Liver (tissue), 3 donors: Measurements from ENCODE around the gene GGACT.

Experiments used
- EGR1 ChIP-seq, 2 donors: IDR thresholded peaks; 2 replicates each; pipeline ENCODE4 v1.6.1; 2016 to 2018; ENCODE audit warnings: antibody characterized with exemption in 2 of 2, low read depth in 2 of 2
- FOXA1 ChIP-seq: IDR thresholded peaks from 2 replicates; pipeline ENCODE4 v1.6.1; 2016; ENCODE audit warnings: antibody characterized with exemption
- HNF4G ChIP-seq: IDR thresholded peaks from 2 replicates; pipeline ENCODE4 v1.6.1; 2016; ENCODE audit warnings: antibody characterized with exemption
- SP1 ChIP-seq: IDR thresholded peaks from 2 replicates; pipeline ENCODE4 v1.6.1; 2018; ENCODE audit warnings: antibody characterized with exemption, mild to moderate bottlenecking
- TAF1 ChIP-seq: conservative IDR thresholded peaks from 2 replicates; pipeline ENCODE4 v1.6.1; 2016; ENCODE audit warnings: antibody characterized with exemption, mild to moderate bottlenecking
- YY1 ChIP-seq: IDR thresholded peaks from 2 replicates; pipeline ENCODE4 v1.6.1; 2016; ENCODE audit warnings: antibody characterized with exemption, mild to moderate bottlenecking
- TF ChIP-seq, protein P1 (sequence below): fragments of 150-350 bp; IDR thresholded peaks from 2 replicates; pipeline ENCODE4 v1.5.1; 2017; ENCODE audit warnings: improper control_type of control experiment, low read depth, low read length; ENCODE audit not compliant: missing input control
- TF ChIP-seq, protein P2 (sequence below): IDR thresholded peaks from 2 replicates; pipeline ENCODE4 v1.6.1; 2016; ENCODE audit warnings: antibody characterized with exemption, mild to moderate bottlenecking
- TF ChIP-seq, protein P3 (sequence below): IDR thresholded peaks from 2 replicates; pipeline ENCODE4 v1.6.1; 2016; ENCODE audit warnings: antibody characterized with exemption
- donor health status: healthy.
- donor health status: healthy.

- TF ChIP-seq, protein P1, sequence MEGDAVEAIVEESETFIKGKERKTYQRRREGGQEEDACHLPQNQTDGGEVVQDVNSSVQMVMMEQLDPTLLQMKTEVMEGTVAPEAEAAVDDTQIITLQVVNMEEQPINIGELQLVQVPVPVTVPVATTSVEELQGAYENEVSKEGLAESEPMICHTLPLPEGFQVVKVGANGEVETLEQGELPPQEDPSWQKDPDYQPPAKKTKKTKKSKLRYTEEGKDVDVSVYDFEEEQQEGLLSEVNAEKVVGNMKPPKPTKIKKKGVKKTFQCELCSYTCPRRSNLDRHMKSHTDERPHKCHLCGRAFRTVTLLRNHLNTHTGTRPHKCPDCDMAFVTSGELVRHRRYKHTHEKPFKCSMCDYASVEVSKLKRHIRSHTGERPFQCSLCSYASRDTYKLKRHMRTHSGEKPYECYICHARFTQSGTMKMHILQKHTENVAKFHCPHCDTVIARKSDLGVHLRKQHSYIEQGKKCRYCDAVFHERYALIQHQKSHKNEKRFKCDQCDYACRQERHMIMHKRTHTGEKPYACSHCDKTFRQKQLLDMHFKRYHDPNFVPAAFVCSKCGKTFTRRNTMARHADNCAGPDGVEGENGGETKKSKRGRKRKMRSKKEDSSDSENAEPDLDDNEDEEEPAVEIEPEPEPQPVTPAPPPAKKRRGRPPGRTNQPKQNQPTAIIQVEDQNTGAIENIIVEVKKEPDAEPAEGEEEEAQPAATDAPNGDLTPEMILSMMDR = no peak
- TF ChIP-seq FOXA1 (no peak), TAF1 (no peak), SP1 (no peak), HNF4G (no peak), YY1 (no peak), EGR1 (IDR thresholded peaks at IDR 0.05; ENCODE audit: low read depth in 2 of 2) (no peak)
- TF ChIP-seq, protein P2, sequence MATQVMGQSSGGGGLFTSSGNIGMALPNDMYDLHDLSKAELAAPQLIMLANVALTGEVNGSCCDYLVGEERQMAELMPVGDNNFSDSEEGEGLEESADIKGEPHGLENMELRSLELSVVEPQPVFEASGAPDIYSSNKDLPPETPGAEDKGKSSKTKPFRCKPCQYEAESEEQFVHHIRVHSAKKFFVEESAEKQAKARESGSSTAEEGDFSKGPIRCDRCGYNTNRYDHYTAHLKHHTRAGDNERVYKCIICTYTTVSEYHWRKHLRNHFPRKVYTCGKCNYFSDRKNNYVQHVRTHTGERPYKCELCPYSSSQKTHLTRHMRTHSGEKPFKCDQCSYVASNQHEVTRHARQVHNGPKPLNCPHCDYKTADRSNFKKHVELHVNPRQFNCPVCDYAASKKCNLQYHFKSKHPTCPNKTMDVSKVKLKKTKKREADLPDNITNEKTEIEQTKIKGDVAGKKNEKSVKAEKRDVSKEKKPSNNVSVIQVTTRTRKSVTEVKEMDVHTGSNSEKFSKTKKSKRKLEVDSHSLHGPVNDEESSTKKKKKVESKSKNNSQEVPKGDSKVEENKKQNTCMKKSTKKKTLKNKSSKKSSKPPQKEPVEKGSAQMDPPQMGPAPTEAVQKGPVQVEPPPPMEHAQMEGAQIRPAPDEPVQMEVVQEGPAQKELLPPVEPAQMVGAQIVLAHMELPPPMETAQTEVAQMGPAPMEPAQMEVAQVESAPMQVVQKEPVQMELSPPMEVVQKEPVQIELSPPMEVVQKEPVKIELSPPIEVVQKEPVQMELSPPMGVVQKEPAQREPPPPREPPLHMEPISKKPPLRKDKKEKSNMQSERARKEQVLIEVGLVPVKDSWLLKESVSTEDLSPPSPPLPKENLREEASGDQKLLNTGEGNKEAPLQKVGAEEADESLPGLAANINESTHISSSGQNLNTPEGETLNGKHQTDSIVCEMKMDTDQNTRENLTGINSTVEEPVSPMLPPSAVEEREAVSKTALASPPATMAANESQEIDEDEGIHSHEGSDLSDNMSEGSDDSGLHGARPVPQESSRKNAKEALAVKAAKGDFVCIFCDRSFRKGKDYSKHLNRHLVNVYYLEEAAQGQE = no peak
- TF ChIP-seq, protein P3, sequence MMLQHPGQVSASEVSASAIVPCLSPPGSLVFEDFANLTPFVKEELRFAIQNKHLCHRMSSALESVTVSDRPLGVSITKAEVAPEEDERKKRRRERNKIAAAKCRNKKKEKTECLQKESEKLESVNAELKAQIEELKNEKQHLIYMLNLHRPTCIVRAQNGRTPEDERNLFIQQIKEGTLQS = no peak
These were observed 44.9 kb upstream of the GGACT start for GRCh38 chr13:100633461-100633860.
